OCI-LY7 (cell line): ENCODE data around the gene NFATC1. TPM values are rescaled to one million over a fixed set of nuclear protein-coding genes. Genes with fewer than 3 reads are reported as not detected.

Experiments
- BruUV-seq: library from RNA; stranded (reverse); fragments of 400-500 nt; replicated peaks from 2 replicates; lab custom pipeline; 2021; lab: Mats Ljungman, UMichigan
- CTCF ChIA-PET: fragments of 300-600 bp; sonication (Branson Sonifier 250); formaldehyde crosslinking; loops from one replicate; lab custom pipeline; 2022; ENCODE audit warnings: antibody characterized with exemption; ENCODE audit not compliant: unreplicated experiment; lab: Charles Lee
- POLR2A ChIA-PET: fragments of 300-600 bp; sonication (Branson Sonifier 250); formaldehyde crosslinking; loops from one replicate; lab custom pipeline; 2022; ENCODE audit warnings: antibody characterized with exemption; lab: Charles Lee
- DNase-seq: peaks from one replicate; pipeline ENCODE4 v3.0.0-alpha.2; 2015; ENCODE audit warnings: low spot score
- H2AFZ ChIP-seq: fragments of 200-600 bp; sonication (generic), shearing (Covaris generic); 2 replicates; pipeline ENCODE4 v1.6.1; 2014; ENCODE audit warnings: mild to moderate bottlenecking, antibody characterized with exemption, low read length, moderate library complexity
- H3K27ac ChIP-seq: fragments of 200-600 bp; sonication (generic); 2 replicates; pipeline ENCODE4 v1.5.1; 2014; ENCODE audit warnings: mixed run types, low read depth, mild to moderate bottlenecking, moderate library complexity, low read length, inconsistent platforms; ENCODE audit not compliant: poor library complexity, severe bottlenecking
- H3K36me3 ChIP-seq: fragments of 200-600 bp; sonication (generic); 2 replicates; pipeline ENCODE4 v1.6.1; 2014; ENCODE audit warnings: mild to moderate bottlenecking, antibody characterized with exemption, low read length, moderate library complexity, mixed read lengths; ENCODE audit not compliant: insufficient read depth
- H3K4me1 ChIP-seq: fragments of 200-600 bp; sonication (generic); 2 replicates; pipeline ENCODE4 v1.5.1; 2014; ENCODE audit warnings: mild to moderate bottlenecking, low read length; ENCODE audit not compliant: insufficient read depth, poor library complexity, severe bottlenecking
- H3K4me2 ChIP-seq: fragments of 200-600 bp; sonication (generic); 2 replicates; pipeline ENCODE4 v1.6.1; 2014; ENCODE audit warnings: mild to moderate bottlenecking, low read length
- H3K4me3 ChIP-seq: fragments of 200-600 bp; sonication (generic); 2 replicates; pipeline ENCODE4 v1.5.1; 2014; ENCODE audit warnings: mild to moderate bottlenecking, low read depth, low read length; ENCODE audit not compliant: poor library complexity, severe bottlenecking
- H3K79me2 ChIP-seq: fragments of 200-600 bp; sonication (generic); 2 replicates; pipeline ENCODE4 v1.6.1; 2016; ENCODE audit warnings: low read depth, mild to moderate bottlenecking, low read length, moderate library complexity, mixed read lengths; ENCODE audit not compliant: insufficient read depth
- H3K9me2 ChIP-seq: fragments of 200-600 bp; sonication (generic); 2 replicates; pipeline ENCODE4 v1.6.1; 2016; ENCODE audit warnings: mild to moderate bottlenecking, low read length, mixed read lengths; ENCODE audit not compliant: insufficient read depth
- H3K9me3 ChIP-seq: fragments of 200-600 bp; sonication (generic); 2 replicates; pipeline ENCODE4 v1.6.1; 2014; ENCODE audit warnings: mild to moderate bottlenecking, mixed run types, low read length, mixed read lengths
- H4K20me1 ChIP-seq: fragments of 200-600 bp; sonication (generic); 2 replicates; pipeline ENCODE4 v1.6.1; 2014; ENCODE audit warnings: mild to moderate bottlenecking, antibody characterized with exemption, low read length, moderate library complexity, mixed read lengths; ENCODE audit not compliant: insufficient read depth
- EZH2phosphoT487 ChIP-seq: fragments of 200-600 bp; sonication (generic); IDR thresholded peaks from 2 replicates; pipeline ENCODE4 v1.6.1; 2018; ENCODE audit warnings: low read depth, borderline replicate concordance, mild to moderate bottlenecking, mixed run types, antibody characterized with exemption, low read length, moderate library complexity, mixed read lengths
- intact Hi-C: fragments of 100-400 bp; cut with micrococcal nuclease; formaldehyde crosslinking; loops from one replicate; pipeline ENCODE4 v1.10.0; 2022; ENCODE audit not compliant: unreplicated experiment
- total RNA-seq, 2 experiments: library from RNA; depleted of rRNA in 1 of 2; stranded (reverse); fragments of >200 nt in 1 of 2; shearing (Covaris generic) in 1 of 2; gene quantifications; 2 replicates each; pipeline ENCODE4 v1.2.3, GENCODE V29; 2014 to 2022
- TF ChIP-seq, protein P1 (sequence below): fragments of 200-600 bp; sonication (generic); conservative IDR thresholded peaks from 2 replicates; pipeline ENCODE4 v1.5.1; 2014; ENCODE audit warnings: mild to moderate bottlenecking, antibody characterized with exemption, low read length, moderate library complexity, mixed read lengths

NFATC1 gene
- total RNA-seq, 2 experiments from 2014 or later: 23.6 to 50.4 TPM

DNA sequence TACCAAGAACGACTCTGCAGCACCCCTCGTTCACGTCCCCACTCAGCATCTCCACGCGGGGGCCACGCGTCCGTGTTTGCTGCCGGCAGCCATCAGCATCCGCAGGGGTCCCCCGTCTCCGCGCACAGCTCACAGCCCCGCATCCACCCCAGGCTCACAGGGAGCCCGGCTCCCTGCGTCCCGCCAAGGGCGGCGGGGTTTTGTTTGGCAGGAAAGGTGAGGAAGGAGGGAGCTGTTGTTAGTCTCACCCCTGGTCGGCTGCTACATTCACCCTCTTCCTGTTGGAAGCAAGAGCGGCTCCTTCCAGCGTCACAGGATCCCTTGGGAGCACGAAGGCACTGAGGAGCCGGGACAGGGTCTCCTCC is 152.9 kb downstream of the NFATC1 start:
- H3K9me3 ChIP-seq: no peaks in the 10 kb centered on the region
- no peak overlapping the region for H3K4me2 ChIP-seq
- H4K20me1 ChIP-seq: no peaks in the 10 kb centered on the region
- H3K27ac ChIP-seq: no peak overlapping the region
- no peaks in the 10 kb centered on the region for H3K79me2 ChIP-seq
- H3K4me3 ChIP-seq: no peak overlapping the region
- BruUV-seq: no TSS peak
- DNase-seq: no peak
- intact Hi-C loops: no loop called here
- no peaks in the 10 kb centered on the region for H3K4me1 ChIP-seq
- H3K36me3 ChIP-seq: no peaks in the 10 kb centered on the region
- ChIA-PET POLR2A (no interaction called here), CTCF (no interaction called here)
- H2AFZ ChIP-seq: no peak overlapping the region
- TF ChIP-seq, protein P1, sequence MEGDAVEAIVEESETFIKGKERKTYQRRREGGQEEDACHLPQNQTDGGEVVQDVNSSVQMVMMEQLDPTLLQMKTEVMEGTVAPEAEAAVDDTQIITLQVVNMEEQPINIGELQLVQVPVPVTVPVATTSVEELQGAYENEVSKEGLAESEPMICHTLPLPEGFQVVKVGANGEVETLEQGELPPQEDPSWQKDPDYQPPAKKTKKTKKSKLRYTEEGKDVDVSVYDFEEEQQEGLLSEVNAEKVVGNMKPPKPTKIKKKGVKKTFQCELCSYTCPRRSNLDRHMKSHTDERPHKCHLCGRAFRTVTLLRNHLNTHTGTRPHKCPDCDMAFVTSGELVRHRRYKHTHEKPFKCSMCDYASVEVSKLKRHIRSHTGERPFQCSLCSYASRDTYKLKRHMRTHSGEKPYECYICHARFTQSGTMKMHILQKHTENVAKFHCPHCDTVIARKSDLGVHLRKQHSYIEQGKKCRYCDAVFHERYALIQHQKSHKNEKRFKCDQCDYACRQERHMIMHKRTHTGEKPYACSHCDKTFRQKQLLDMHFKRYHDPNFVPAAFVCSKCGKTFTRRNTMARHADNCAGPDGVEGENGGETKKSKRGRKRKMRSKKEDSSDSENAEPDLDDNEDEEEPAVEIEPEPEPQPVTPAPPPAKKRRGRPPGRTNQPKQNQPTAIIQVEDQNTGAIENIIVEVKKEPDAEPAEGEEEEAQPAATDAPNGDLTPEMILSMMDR: no peak
- no peak for TF ChIP-seq EZH2phosphoT487
- H3K9me2 ChIP-seq: no peaks in the 10 kb centered on the region

DNA sequence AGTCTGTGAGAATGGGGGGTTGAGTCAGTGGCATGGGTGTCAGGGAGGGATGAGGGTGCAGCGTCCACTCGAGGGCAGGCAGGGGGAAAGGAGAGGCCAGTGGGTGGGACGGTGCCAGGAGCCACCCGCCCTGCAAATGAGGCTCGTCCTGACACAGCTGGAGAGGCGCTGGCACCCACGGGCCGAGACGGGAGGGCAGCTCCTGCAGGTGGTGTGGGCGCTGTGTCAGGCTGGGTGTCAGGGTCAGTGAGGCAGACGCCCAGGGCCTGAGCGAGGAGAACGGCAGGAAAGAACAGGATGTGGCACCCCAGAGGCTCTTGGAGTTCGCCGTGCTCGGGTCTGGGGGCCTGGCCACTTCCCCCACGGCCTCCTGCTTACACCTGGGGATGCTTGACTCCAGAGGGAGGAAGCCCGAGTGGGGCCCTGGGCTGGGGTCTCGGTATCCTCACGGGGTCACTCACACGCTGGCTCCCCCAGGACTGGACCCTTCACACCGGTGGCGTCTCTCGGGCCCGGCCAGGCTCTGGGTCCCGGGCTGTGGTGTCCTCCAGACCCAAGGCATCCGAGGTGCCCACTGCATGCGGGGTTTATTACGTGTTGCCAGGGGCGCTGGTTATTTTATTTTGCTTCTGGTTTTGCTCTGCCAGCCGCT is 153.4 kb downstream of the NFATC1 start:
- ChIA-PET CTCF (no interaction called here), POLR2A (no interaction called here)
- no TSS peak for BruUV-seq
- TF ChIP-seq EZH2phosphoT487: no peak
- intact Hi-C loops: no loop called here
- Histone ChIP-seq H2AFZ (no peak overlapping the region), H3K4me3 (no peak overlapping the region), H3K9me3 (no peaks in the 10 kb centered on the region), H4K20me1 (no peaks in the 10 kb centered on the region), H3K9me2 (no peaks in the 10 kb centered on the region), H3K4me1 (no peaks in the 10 kb centered on the region), H3K27ac (no peak overlapping the region), H3K36me3 (no peaks in the 10 kb centered on the region), H3K4me2 (no peak overlapping the region), H3K79me2 (no peaks in the 10 kb centered on the region)
- no peak for DNase-seq

DNA sequence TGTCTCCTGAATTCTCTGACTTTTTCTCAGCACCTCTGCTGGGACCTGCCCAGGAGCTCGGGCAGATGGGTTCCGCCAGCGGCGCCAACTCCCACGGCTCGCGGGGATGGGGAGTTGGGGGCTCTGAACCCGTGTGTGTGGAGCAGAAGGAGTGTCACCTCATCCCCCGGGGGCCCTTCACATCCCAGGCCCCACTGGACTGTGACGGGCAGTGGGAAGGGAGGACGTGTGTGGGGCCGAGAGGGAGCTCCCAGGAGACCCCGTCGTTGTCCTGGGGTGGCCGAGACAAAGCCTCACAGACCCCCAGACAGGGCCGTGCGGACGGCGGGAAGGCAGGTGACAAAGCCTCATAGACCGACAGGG is 153.9 kb downstream of the NFATC1 start:
- H3K9me2 ChIP-seq: no peaks in the 10 kb centered on the region
- H3K4me3 ChIP-seq: no peak overlapping the region
- H3K9me3 ChIP-seq: no peaks in the 10 kb centered on the region
- no peak overlapping the region for H3K27ac ChIP-seq
- no peaks in the 10 kb centered on the region for H3K79me2 ChIP-seq
- CTCF ChIA-PET: no interaction called here
- no peak for DNase-seq
- BruUV-seq: no TSS peak
- TF ChIP-seq, protein P1: no peak
- no peak for TF ChIP-seq EZH2phosphoT487
- H3K4me2 ChIP-seq: no peak overlapping the region
- no peaks in the 10 kb centered on the region for H4K20me1 ChIP-seq
- no peak overlapping the region for H2AFZ ChIP-seq
- H3K36me3 ChIP-seq: no peaks in the 10 kb centered on the region
- H3K4me1 ChIP-seq: no peaks in the 10 kb centered on the region
- intact Hi-C loops: no loop called here
- POLR2A ChIA-PET: no interaction called here
